PFSK-1 (cell line): Measurements from ENCODE around the gene ADCY7.

ENCODE experiments used
- FOXP2 ChIP-seq: optimal IDR thresholded peaks from 2 replicates; pipeline ENCODE3; 2011; ENCODE audit warnings: borderline replicate concordance, control low read depth, inconsistent platforms; ENCODE audit not compliant: insufficient read depth; ENCODE audit errors: extremely low read length, extremely low read depth
- POLR2AphosphoS5 ChIP-seq: IDR thresholded peaks from 2 replicates; pipeline ENCODE4 v1.6.1; 2012; ENCODE audit warnings: low read depth, mild to moderate bottlenecking, control low read depth, low read length, moderate library complexity
- SIN3A ChIP-seq: IDR thresholded peaks from 2 replicates; pipeline ENCODE4 v1.6.1; 2012; ENCODE audit warnings: mild to moderate bottlenecking, low read length, moderate library complexity, borderline replicate concordance; ENCODE audit not compliant: insufficient read depth
- TAF1 ChIP-seq: IDR thresholded peaks from 2 replicates; pipeline ENCODE4 v1.6.1; 2012; ENCODE audit warnings: low read length, control low read depth, borderline replicate concordance; ENCODE audit not compliant: insufficient read depth
- TF ChIP-seq, protein P1 (sequence below), 2 experiments: IDR thresholded peaks; 2 replicates each; pipeline versions ENCODE4 v1.6.1 to v1.8.0; 2011 to 2012; ENCODE audit warnings: low read depth in 2 of 2, low read length in 2 of 2, control low read depth in 1 of 2, inconsistent platforms in 1 of 2, mild to moderate bottlenecking in 1 of 2, moderate library complexity in 1 of 2; ENCODE audit not compliant: insufficient read depth in 1 of 2

The ADCY7 gene

DNA sequence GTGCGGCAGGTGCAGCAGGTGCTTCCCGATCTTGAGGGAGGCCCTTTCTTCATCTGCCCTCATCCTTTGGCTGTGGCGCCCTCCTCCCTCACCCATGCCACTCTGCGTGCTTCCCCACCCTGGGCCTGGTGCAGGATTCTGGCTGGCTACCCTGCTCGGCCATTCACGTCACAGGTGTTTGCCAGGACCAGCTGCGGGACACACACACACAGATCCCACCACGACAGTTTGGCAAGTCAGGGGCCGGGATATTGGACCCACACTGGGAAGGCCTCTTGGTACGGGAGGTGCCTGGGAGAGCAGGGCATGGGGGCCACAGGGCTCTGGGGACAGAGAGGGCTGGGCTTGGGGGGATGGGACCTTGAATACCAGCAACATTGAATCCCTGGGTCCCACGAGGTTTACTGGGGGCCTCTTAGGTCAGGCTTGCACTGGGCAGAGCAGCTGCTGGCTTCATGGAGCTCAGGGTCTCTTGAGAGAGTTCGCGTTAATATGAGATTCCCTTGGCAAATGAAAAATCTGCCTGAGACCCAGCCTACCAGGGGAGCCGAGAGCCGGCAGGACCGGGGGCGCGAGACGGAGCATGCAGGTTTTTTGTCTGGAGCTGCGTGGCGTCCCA is 15.1 kb downstream of the ADCY7 start:
- TF ChIP-seq, protein P1, sequence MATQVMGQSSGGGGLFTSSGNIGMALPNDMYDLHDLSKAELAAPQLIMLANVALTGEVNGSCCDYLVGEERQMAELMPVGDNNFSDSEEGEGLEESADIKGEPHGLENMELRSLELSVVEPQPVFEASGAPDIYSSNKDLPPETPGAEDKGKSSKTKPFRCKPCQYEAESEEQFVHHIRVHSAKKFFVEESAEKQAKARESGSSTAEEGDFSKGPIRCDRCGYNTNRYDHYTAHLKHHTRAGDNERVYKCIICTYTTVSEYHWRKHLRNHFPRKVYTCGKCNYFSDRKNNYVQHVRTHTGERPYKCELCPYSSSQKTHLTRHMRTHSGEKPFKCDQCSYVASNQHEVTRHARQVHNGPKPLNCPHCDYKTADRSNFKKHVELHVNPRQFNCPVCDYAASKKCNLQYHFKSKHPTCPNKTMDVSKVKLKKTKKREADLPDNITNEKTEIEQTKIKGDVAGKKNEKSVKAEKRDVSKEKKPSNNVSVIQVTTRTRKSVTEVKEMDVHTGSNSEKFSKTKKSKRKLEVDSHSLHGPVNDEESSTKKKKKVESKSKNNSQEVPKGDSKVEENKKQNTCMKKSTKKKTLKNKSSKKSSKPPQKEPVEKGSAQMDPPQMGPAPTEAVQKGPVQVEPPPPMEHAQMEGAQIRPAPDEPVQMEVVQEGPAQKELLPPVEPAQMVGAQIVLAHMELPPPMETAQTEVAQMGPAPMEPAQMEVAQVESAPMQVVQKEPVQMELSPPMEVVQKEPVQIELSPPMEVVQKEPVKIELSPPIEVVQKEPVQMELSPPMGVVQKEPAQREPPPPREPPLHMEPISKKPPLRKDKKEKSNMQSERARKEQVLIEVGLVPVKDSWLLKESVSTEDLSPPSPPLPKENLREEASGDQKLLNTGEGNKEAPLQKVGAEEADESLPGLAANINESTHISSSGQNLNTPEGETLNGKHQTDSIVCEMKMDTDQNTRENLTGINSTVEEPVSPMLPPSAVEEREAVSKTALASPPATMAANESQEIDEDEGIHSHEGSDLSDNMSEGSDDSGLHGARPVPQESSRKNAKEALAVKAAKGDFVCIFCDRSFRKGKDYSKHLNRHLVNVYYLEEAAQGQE (IDR thresholded peaks at IDR 0.05; ENCODE audit: insufficient read depth in 1 of 2, low read depth in 2 of 2, low read length in 2 of 2): no peak
- TF ChIP-seq FOXP2 (no peak), POLR2AphosphoS5 (no peak)

DNA sequence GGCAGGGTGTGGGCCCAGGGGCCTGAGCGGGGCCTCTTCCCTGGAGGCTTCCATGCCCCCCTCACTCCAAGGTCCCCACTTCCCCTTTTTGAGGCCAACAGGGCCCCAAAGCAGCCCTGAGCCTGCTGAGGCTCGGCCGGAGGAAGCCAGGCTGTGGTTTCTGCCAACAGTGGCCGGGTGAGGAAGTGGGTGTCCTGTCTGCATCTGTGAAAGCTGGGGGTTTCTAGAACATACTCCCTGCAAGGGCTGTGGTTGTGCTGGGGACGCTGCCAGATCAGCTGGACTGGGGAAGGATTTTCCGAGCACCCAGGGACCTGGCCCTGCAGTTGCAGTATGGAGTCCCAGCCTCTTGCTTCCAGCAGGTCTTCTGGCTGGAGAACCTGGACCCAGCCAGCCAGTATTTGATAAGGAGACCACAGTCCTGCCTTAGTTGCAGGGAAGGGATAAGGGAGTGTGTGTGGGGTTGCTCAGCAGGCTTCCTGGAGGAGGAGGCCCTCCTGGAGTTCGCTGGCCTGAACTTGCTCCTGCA is 15.7 kb downstream of the ADCY7 start:
- TF ChIP-seq FOXP2 (no peak), TAF1 (no peak), SIN3A (no peak), POLR2AphosphoS5 (no peak)
- TF ChIP-seq, protein P1 (IDR thresholded peaks at IDR 0.05; ENCODE audit: insufficient read depth in 1 of 2, low read depth in 2 of 2, low read length in 2 of 2): no peak

DNA sequence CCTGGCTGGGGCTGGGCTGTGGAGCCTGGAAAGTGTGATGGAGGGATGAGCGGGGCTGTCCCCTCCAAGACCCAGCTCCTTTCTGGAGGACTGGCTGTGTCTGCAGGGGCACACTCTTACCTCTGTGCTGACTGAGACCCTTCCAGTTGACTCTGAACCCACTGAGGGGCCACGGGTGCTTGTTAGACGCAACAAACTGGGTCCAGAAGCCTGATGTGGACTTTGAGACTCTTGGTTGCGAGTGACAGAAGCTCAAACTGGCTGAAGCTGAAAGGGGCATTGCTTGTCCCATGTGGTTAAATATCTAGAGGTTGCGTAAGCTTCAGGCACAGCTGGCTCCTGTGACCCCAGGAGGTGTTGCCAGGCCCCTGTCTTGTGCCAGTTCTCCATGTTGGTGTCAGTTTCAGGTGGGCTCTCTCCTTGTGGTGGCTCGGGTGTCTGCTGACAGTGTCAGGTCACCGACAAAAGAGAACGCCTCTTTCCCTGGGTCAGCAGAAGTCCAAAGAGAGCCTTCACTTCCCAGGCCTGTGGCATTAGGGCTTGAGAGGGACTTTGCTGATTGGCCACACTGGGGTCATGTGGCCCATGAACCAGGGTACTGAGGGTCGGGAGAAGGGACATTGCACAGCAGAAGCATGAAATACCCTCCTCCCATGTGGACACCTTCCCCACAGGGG is 16.7 kb downstream of the ADCY7 start:
- TF ChIP-seq POLR2AphosphoS5 (no peak), SIN3A (no peak)

DNA sequence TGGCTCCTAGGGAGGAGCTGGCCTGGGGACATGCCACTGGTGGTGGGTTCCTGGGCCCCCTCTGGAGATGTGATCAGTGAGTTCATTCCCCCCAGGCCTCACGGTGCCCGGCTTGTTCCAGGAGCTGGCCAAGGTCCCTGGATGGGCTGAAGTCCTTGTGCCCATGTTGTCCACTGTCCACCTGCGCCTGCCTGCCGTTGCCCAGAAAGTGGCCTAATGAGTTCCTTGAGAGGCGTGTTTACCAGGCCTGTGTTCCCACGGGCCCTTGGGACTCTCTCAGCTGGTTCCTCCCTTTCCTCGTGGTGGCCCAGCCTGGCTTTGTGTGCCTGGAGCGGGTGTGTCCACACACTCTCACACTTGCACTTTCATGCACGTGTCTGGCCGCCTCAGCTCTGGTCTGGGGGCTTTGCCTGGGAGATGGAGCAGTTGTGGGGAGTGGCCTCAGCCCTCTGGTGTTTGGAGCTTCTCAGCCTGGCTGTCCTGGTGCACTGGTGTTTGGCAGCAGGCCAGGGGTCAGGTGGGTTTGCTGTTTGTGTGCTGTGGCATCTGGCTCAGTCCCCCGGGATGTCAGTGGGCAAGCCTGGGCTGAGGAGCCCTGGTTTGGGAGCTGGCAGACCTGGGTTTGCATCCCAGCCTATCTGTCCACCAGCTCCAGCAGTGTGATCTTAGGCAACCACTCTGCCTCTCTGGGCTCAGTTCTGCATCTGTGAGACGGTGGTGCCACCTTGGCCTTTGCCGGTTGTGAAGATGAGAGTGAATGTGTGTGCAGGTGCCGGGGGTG is 18.0 kb downstream of the ADCY7 start:
- TF ChIP-seq POLR2AphosphoS5: no peak
- TF ChIP-seq, protein P1 (IDR thresholded peaks at IDR 0.05; ENCODE audit: insufficient read depth in 1 of 2, low read depth in 2 of 2, low read length in 2 of 2): 0 out of 4 replicates have a peak, but pooled peaks of 1 of the 2 experiments have one; percentile 54

DNA sequence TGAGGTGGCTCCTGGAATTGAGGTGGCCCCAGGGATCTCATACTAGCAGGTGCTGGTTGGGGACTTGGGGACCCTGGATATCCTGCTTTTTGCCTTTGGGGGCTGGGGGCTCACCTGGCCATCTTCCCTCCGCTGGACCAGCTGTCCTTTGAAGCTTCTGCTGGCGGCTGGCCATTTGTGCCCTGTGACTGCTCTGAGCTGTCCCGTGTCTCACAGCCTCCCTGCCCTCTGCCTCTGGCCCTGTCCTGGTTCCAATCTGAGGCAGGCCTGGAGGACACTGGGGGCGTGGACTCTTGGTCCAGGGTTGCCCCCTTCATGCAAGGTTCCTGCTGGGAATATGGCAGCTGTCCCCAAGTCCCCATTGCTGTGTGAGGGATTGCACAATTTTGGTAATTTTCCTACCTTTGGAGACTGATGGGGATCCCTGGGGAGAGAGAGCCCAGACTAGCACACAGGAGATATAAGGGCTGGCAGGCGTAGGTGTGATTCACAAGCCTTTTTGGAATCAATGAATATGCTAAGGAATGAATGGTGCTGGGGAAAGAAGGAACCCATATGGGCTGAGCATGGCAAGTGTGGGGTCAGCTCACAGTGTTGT is 19.2 kb downstream of the ADCY7 start:
- TF ChIP-seq POLR2AphosphoS5 (no peak), FOXP2 (no peak), SIN3A (no peak), TAF1 (no peak)
- TF ChIP-seq, protein P1 (IDR thresholded peaks at IDR 0.05; ENCODE audit: insufficient read depth in 1 of 2, low read depth in 2 of 2, low read length in 2 of 2): no peak
